Tibial artery (tissue), 4 donors: ENCODE data around the gene CTSD.

Experiments
- DNase-seq, 2 donors: peaks; one replicate each; pipeline ENCODE4 v3.0.0-alpha.2; 2019
- H3K27ac ChIP-seq, 2 donors: fragments of 200-600 bp; sonication (generic) in 1 of 2; 1 replicate in 1 of 2; 2 replicates in 1 of 2; pipeline ENCODE4 v1.5.1; 2018 to 2019; ENCODE audit warnings: mild to moderate bottlenecking in 1 of 2
- H3K27me3 ChIP-seq, 2 donors: fragments of 200-600 bp; sonication (generic) in 1 of 2; one replicate each; pipeline versions ENCODE4 v1.5.1 to v1.6.0; 2016 to 2019
- H3K36me3 ChIP-seq, 3 donors: fragments of 200-600 bp; sonication (generic) in 2 of 3; one replicate each; pipeline ENCODE4 v1.5.1; 2016 to 2019; ENCODE audit warnings: mild to moderate bottlenecking in 2 of 3
- H3K4me1 ChIP-seq, 4 donors: fragments of 200-600 bp; sonication (generic) in 2 of 4; 1 replicate in 3 of 4; 2 replicates in 1 of 4; pipeline ENCODE4 v1.5.1; 2016 to 2019
- H3K4me3 ChIP-seq, 2 donors: fragments of 200-600 bp; sonication (generic) in 1 of 2; 1 replicate in 1 of 2; 2 replicates in 1 of 2; pipeline ENCODE4 v1.5.1; 2018 to 2019; ENCODE audit warnings: mild to moderate bottlenecking in 2 of 2
- H3K9me3 ChIP-seq, 3 donors: fragments of 200-600 bp; sonication (generic) in 1 of 3; one replicate each; pipeline ENCODE4 v1.5.1; 2016 to 2019
- intact Hi-C: fragments of 100-400 bp; cut with DNase I; formaldehyde crosslinking; loops from one replicate; pipeline ENCODE4 v1.15.0; 2023; ENCODE audit warnings: low total_unique reads
- TF ChIP-seq, protein P1 (sequence below), 2 experiments: fragments of 200-600 bp in 1 of 2; fragments of 450-650 bp in 1 of 2; IDR thresholded peaks; one replicate each; pipeline ENCODE4 v1.5.1; 2017 to 2019; ENCODE audit warnings: antibody characterized with exemption in 2 of 2, mild to moderate bottlenecking in 1 of 2, moderate library complexity in 1 of 2

The CTSD gene

DNA sequence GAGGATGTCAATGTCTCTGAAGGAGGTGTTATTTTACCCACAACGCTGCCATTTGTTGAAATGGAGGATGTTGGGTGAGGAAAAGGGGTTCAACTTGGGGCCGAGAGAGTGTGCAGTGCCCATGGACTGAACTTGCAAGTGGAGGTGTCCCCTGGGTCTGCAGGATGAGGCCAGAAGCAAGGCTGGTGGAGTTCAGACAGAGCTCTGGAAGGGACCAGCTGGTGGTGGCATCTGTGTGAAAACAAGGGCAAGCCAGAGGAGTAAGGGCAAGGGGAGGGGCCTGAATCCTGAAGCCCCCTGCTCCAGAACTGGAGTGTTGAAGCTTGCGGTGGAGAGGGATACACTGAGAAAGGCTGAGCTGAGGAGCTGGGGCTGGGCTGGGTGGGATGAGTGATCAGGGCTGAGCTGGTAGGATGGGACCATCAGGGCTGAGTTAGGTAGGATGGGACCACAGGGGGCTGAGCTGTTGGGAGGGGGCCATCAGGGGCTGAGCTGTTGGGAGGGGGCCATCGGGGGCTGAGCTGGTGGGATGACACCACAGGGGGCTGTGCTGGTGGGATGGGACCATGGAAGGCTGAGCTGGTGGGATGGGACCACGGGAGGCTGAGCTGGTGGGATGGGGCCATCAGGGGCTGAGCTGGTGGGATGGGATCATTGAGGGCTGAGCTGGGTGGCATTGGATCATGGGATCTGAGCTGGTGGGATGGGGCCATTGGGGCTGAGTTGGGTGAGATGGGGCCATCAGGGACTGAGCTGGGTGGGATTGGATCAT is 13.4 kb upstream of the CTSD start:
- DNase-seq: peak in 1 of 2 donors; percentile 49
- intact Hi-C loops: loop anchor here (10.0 kb wide), 1 partner anchor 82 kb away; the partner anchor contains the start of gene KRTAP5-6
- Histone ChIP-seq H3K27me3 (no peaks in the 10 kb centered on the region), H3K4me1 (peaks cover 0 to 12% (median 9%) of the 10 kb centered on the region in 4 donors), H3K9me3 (peaks cover 0 to 6% (median 0%) of the 10 kb centered on the region in 3 donors), H3K27ac (no peak overlapping the region), H3K36me3 (no peaks in the 10 kb centered on the region), H3K4me3 (no peak overlapping the region)
- TF ChIP-seq, protein P1, sequence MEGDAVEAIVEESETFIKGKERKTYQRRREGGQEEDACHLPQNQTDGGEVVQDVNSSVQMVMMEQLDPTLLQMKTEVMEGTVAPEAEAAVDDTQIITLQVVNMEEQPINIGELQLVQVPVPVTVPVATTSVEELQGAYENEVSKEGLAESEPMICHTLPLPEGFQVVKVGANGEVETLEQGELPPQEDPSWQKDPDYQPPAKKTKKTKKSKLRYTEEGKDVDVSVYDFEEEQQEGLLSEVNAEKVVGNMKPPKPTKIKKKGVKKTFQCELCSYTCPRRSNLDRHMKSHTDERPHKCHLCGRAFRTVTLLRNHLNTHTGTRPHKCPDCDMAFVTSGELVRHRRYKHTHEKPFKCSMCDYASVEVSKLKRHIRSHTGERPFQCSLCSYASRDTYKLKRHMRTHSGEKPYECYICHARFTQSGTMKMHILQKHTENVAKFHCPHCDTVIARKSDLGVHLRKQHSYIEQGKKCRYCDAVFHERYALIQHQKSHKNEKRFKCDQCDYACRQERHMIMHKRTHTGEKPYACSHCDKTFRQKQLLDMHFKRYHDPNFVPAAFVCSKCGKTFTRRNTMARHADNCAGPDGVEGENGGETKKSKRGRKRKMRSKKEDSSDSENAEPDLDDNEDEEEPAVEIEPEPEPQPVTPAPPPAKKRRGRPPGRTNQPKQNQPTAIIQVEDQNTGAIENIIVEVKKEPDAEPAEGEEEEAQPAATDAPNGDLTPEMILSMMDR (IDR thresholded peaks at IDR 0.05): no peak

DNA sequence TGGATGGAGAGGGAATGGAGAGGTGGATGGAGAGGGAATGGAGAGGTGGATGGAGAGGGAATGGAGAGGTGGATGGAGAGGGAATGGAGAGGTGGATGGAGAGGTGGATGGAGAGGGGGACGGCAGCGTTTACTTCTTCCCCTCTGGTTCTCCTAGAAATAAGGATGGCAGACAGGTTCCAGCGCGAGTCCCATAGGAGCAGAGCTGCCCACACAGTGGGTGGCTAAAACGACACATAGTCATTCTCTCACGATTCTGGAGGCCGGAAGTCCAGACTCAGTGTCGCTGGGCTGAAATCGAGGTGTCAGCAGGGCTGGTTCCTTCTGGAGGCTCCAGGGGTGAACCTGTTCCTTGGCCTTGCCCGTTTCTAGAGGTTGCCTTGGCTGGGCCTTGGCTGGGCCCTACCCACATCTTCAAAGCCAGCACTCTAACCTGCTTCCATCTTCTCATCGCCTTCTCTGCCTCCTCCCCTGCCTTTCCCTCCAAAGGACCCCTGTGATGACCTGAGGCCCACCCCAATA is 12.7 kb upstream of the CTSD start:
- TF ChIP-seq, protein P1 (IDR thresholded peaks at IDR 0.05): no peak
- intact Hi-C loops: loop anchor here (10.0 kb wide), 1 partner anchor 82 kb away; the partner anchor contains the start of gene KRTAP5-6
- DNase-seq: peak in 1 of 2 donors; percentile 33
- H3K9me3 ChIP-seq: peaks cover 0 to 6% (median 0%) of the 10 kb centered on the region in 3 donors
- no peaks in the 10 kb centered on the region for H3K36me3 ChIP-seq
- H3K27me3 ChIP-seq: no peaks in the 10 kb centered on the region
- H3K27ac ChIP-seq: no peak overlapping the region
- H3K4me1 ChIP-seq: peaks cover 0 to 17% (median 9%) of the 10 kb centered on the region in 4 donors
- no peak overlapping the region for H3K4me3 ChIP-seq

DNA sequence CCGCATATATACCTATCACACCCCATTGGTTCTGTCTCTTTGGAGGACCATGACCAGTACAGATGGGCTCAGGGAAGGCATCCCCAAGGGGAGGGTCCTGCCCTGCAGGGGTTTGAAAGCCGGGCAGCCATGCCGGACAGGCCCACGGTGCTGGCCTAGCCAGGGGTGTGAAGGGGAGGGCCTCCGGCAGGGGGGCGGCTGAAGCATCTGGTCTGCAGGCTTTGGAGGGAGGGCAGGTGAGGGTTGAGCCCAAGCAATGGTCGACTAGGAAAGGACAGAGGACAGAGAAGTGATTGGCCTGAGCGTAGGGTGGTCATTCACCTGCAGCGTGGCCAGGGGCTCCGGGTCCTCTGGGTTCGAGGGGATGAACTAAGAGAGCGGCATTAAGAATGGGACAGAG is 11.2 kb upstream of the CTSD start:
- intact Hi-C loops: loop anchor here (10.0 kb wide), 1 partner anchor 80 kb away; the partner anchor contains the start of gene KRTAP5-6
- no peak overlapping the region for H3K27ac ChIP-seq
- peak in 1 of 2 donors; percentile 45 for DNase-seq
- H3K27me3 ChIP-seq: no peaks in the 10 kb centered on the region
- H3K4me3 ChIP-seq: no peak overlapping the region
- TF ChIP-seq, protein P1 (IDR thresholded peaks at IDR 0.05): no peak
- H3K9me3 ChIP-seq: peaks cover 0 to 6% (median 0%) of the 10 kb centered on the region in 3 donors
- H3K4me1 ChIP-seq: peaks cover 0 to 17% (median 9%) of the 10 kb centered on the region in 4 donors
- H3K36me3 ChIP-seq: no peaks in the 10 kb centered on the region

DNA sequence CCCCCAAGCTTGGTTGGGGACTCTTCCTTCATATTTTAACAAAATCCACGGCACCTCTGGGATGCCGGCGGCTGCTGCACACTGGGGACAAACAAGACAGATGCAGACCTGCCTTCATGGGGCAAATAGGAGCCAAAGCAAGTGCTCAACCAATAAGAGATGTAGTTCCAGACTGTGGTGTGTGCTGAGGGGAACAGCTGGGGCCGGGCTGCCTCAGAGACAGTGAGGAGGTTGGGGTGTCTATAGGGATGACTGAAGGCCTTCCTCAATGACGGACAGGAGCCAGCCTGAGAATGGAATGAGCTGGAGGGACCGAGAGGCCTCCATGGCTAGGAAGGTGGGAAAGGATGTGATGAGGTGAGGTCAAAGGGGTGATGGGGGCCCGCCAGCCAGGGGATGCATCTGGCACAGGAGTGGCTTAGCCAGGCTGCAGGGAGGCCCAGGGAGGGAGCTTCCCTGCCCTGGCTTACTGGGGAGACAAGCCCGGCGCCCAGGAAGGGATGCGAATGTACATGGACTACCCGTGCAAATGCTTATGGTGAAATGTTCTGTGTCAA is 10.3 kb upstream of the CTSD start:
- peaks cover 0 to 6% (median 0%) of the 10 kb centered on the region in 3 donors for H3K9me3 ChIP-seq
- H3K27me3 ChIP-seq: no peaks in the 10 kb centered on the region
- no peaks in the 10 kb centered on the region for H3K36me3 ChIP-seq
- peak in 1 of 2 donors; percentile 61 for DNase-seq
- TF ChIP-seq, protein P1 (IDR thresholded peaks at IDR 0.05): no peak
- H3K4me3 ChIP-seq: no peak overlapping the region
- intact Hi-C loops: loop anchor here (10.0 kb wide), 1 partner anchor 79 kb away; the partner anchor contains the start of gene KRTAP5-6
- H3K27ac ChIP-seq: no peak overlapping the region
- H3K4me1 ChIP-seq: peaks cover 0 to 17% (median 9%) of the 10 kb centered on the region in 4 donors

DNA sequence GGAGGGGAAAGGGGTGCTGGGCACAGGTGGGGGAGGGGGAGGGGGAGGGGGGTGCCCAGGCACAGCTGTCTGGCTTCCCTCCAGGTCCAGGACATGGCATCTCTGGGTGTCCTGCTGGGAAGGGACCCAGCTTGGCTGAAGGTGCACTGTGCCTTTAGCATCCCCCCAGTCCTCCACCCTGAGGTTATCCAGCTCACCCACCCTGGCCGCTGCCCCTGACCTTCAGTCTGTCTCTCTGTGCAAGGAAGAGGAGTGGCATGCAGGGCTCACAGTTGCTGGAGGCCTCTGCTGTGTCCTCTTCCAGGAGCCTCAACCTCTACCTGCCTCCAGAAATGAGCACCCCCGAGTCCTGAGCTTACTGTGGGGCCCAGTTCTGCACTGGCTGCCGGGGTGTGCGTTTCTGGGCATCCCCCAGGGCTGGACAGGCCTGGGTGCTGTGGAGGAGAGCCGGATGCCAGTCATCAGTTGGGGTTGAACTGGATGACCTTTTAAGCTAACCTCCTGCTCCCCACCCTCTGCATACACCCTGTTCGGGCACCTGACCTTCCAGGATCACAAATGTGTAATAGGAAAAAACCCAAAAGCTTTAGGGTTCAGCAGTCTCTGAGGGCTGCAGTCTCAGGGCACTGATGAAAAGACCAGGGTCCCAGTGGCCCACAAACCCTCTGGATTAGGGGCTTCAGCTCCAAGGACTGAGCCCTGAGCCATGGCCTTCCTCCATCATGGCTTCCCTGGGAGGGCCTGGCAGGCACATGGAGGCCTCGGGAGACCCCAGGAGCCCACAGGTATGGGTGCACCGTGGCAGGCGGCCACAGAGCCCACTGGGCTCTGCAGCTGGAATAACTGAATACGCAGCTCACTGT is 9.6 kb upstream of the CTSD start:
- no peaks in the 10 kb centered on the region for H3K36me3 ChIP-seq
- DNase-seq: peak in 1 of 2 donors; percentile 62
- TF ChIP-seq, protein P1 (IDR thresholded peaks at IDR 0.05): no peak
- no peak overlapping the region for H3K27ac ChIP-seq
- intact Hi-C loops: loop anchor here (10.0 kb wide), 1 partner anchor 79 kb away; the partner anchor contains the start of gene KRTAP5-6
- peaks cover 0 to 17% (median 9%) of the 10 kb centered on the region in 4 donors for H3K4me1 ChIP-seq
- no peak overlapping the region for H3K4me3 ChIP-seq
- no peaks in the 10 kb centered on the region for H3K27me3 ChIP-seq
- peaks cover 0 to 6% (median 0%) of the 10 kb centered on the region in 3 donors for H3K9me3 ChIP-seq
